ENCODE measurements around the gene KRTAP4-6. TPM values are rescaled to one million over a fixed set of nuclear protein-coding genes. Genes with fewer than 3 reads are reported as not detected.
"Not testable (repeated sequence)": the region's sequence is repeated elsewhere in the genome, so short reads cannot be mapped to it uniquely, and the experiment has no call there.

The KRTAP4-6 gene
- total RNA-seq, 2 experiments from 2014 or later, result not detected

GRCh38 chr17:41133880-41134735, 6.2 kb downstream of the KRTAP4-6 start:
- Mint-ChIP-seq H3K27ac (no peak overlapping the region), H3K4me1 (peaks cover 3% of the 10 kb centered on the region), H3K9me3 (peaks cover 5% of the 10 kb centered on the region), H3K27me3 (peaks cover 3% of the 10 kb centered on the region), H3K36me3 (ENCODE audit: low read depth) (no peaks in the 10 kb centered on the region), H3K4me3 (no peak overlapping the region)
- no peak for DNase-seq
- CTCF ChIA-PET, result no interaction called here
- POLR2A ChIA-PET, result no interaction called here

DNA sequence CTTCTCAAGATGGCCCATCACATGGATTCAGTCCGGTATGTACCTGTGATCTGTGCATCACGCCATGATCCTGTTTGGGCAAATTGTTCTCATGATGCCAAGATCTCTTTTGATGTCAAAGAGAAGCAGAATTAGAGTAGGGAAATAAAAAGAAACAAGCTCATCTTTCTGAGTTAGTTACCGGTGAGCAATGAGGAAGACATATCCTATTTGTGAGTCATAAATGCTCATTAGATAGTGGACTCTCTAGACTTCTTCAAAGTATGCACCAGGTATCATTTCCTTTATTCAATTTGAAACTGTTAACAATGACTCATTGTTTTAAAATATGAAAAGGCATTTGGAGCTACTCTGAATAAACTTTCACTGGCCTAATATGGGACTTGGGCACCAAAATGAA, 8.4 kb downstream of the KRTAP4-6 start:
- ChIA-PET CTCF (no interaction called here), POLR2A (no interaction called here)
- Mint-ChIP-seq H3K27ac (no peak overlapping the region), H3K4me1 (peaks cover 3% of the 10 kb centered on the region), H3K27me3 (peaks cover 7% of the 10 kb centered on the region), H3K9me3 (no peaks in the 10 kb centered on the region), H3K4me3 (no peak overlapping the region), H3K36me3 (ENCODE audit: low read depth) (no peaks in the 10 kb centered on the region)
- no peak for DNase-seq

- ChIA-PET CTCF (no interaction called here), POLR2A (no interaction called here)
- Mint-ChIP-seq H3K4me1 (peaks cover 29% of the 10 kb centered on the region), H3K27me3 (peaks cover 7% of the 10 kb centered on the region), H3K36me3 (ENCODE audit: low read depth) (no peaks in the 10 kb centered on the region), H3K4me3 (no peak overlapping the region), H3K9me3 (peaks cover 2% of the 10 kb centered on the region), H3K27ac (no peak overlapping the region)
- DNase-seq, result no peak
Measured at GRCh38 chr17:41127371-41127770, 13.0 kb downstream of the KRTAP4-6 start.

- Mint-ChIP-seq H3K9me3 (peaks cover 7% of the 10 kb centered on the region), H3K4me1 (peaks cover 30% of the 10 kb centered on the region), H3K27me3 (peaks cover 7% of the 10 kb centered on the region), H3K36me3 (ENCODE audit: low read depth) (no peaks in the 10 kb centered on the region), H3K4me3 (no peak overlapping the region), H3K27ac (no peak overlapping the region)
- ChIA-PET CTCF (no interaction called here), POLR2A (no interaction called here)
- DNase-seq, result no peak
Measured at GRCh38 chr17:41126412-41126811, 13.9 kb downstream of the KRTAP4-6 start.

DNA sequence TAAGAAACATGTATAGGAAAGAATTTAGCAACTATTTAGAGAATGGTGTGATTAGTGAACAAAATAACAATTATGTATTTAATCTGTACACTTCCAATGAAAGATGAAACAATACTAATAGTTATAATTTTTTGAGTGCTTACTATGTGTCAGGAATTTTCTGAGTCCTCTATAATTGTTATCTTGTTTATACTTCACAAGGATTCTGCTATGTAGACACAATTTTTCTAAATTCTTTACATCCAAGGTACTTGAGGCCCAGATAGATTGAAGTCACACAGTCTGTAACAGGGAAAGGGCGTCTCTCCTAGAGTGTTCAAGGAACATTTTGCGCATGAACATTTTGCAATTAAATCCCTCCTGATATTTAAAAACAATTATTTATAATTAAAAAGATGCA, 15.3 kb downstream of the KRTAP4-6 start:
- Mint-ChIP-seq H3K27me3 (peaks cover 7% of the 10 kb centered on the region), H3K27ac (no peak overlapping the region), H3K9me3 (peaks cover 13% of the 10 kb centered on the region), H3K36me3 (ENCODE audit: low read depth) (peaks cover 2% of the 10 kb centered on the region), H3K4me3 (no peak overlapping the region), H3K4me1 (peaks cover 36% of the 10 kb centered on the region)
- CTCF ChIA-PET, result no interaction called here
- DNase-seq, result no peak
- POLR2A ChIA-PET, result no interaction called here

DNA sequence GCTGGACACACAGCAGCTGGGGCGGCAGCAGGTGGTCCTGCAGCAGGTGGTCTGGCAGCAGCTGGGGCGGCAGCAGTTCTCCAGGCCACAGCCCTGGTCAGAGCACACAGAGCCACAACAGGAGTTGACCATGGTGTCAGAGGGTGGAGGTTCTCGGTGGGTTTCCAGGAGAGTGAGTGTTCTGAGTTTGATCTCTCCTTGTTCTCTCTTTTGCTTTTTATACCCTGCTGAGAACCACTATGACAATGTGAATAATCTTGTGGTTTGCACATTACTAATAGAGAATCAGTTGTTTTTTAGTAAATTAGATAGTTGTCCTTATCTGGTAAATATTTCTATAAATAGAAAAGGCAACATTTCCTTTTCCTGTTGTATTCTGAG, 16.4 kb downstream of the KRTAP4-6 start, which contains the start of gene KRTAP4-12:
KRTAP4-12 (minus strand) TSS at position 192 of the 381 bp plus-strand sequence; CDS start at position 132, 60 bp downstream.
- peaks cover 13% of the 10 kb centered on the region for H3K9me3 Mint-ChIP-seq
- DNase-seq; H3K27me3 Mint-ChIP-seq; H3K27ac Mint-ChIP-seq; H3K36me3 Mint-ChIP-seq (ENCODE audit: low read depth); CTCF ChIA-PET; H3K4me3 Mint-ChIP-seq; POLR2A ChIA-PET: not testable (repeated sequence)
- H3K4me1 Mint-ChIP-seq, result peaks cover 40% of the 10 kb centered on the region

GRCh38 chr17:41123292-41123990, 16.9 kb downstream of the KRTAP4-6 start:
- H3K27me3 Mint-ChIP-seq; H3K4me3 Mint-ChIP-seq; CTCF ChIA-PET; H3K36me3 Mint-ChIP-seq (ENCODE audit: low read depth); DNase-seq; H3K27ac Mint-ChIP-seq; POLR2A ChIA-PET: not testable (repeated sequence)
- Mint-ChIP-seq H3K9me3 (peaks cover 13% of the 10 kb centered on the region), H3K4me1 (peaks cover 40% of the 10 kb centered on the region)

- H3K36me3 Mint-ChIP-seq (ENCODE audit: low read depth), result peaks cover 2% of the 10 kb centered on the region
- ChIA-PET CTCF (no interaction called here), POLR2A (no interaction called here)
- no peak overlapping the region for H3K4me3 Mint-ChIP-seq
- H3K27me3 Mint-ChIP-seq, result no peaks in the 10 kb centered on the region
- no peak overlapping the region for H3K27ac Mint-ChIP-seq
- peaks cover 13% of the 10 kb centered on the region for H3K9me3 Mint-ChIP-seq
- H3K4me1 Mint-ChIP-seq, result peaks cover 40% of the 10 kb centered on the region
- DNase-seq, result no peak
Measured at GRCh38 chr17:41121742-41122141, 18.6 kb downstream of the KRTAP4-6 start.

GRCh38 chr17:41119696-41120690, 20.4 kb downstream of the KRTAP4-6 start:
- H3K4me1 Mint-ChIP-seq, result peaks cover 26% of the 10 kb centered on the region
- peaks cover 13% of the 10 kb centered on the region for H3K9me3 Mint-ChIP-seq
- CTCF ChIA-PET; POLR2A ChIA-PET; DNase-seq; H3K36me3 Mint-ChIP-seq (ENCODE audit: low read depth); H3K4me3 Mint-ChIP-seq; H3K27me3 Mint-ChIP-seq: not testable (repeated sequence)
- peak overlapping the region; percentile 79 for H3K27ac Mint-ChIP-seq

- ChIA-PET POLR2A (no interaction called here), CTCF (interaction anchor here (0.6 kb wide), 1 partner anchor 153 kb away, joined by 4 read pairs; no protein-coding TSS in a partner anchor)
- Mint-ChIP-seq H3K4me3 (no peak overlapping the region), H3K4me1 (peaks cover 22% of the 10 kb centered on the region), H3K27me3 (peaks cover 5% of the 10 kb centered on the region), H3K27ac (no peak overlapping the region), H3K9me3 (peaks cover 13% of the 10 kb centered on the region), H3K36me3 (ENCODE audit: low read depth) (peaks cover 2% of the 10 kb centered on the region)
- DNase-seq, result no peak
Measured at GRCh38 chr17:41118721-41119120, 21.6 kb downstream of the KRTAP4-6 start.

DNA sequence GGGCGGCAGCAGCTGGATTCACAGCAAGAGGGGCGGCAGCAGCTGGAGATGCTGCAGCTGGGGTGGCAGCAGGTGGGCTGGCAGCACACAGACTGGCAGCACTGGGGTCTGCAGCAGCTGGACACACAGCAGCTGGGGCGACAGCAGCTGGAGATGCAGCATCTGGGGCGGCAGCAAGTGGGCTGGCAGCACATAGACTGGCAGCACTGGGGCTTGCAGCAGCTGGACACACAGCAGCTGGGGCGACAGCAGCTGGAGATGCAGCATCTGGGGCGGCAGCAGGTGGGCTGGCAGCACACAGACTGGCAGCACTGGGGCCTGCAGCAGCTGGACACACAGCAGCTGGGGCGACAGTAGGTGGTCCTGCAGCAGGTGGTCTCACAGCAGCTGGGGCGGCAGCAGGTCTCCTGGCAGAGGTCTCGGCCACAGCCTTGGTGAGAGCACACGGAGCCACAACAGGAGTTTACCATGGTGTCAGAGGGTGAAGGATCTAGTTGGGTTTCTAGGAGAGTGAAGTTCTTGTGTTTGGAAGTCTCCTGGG, 22.4 kb downstream of the KRTAP4-6 start, which contains the start of gene KRTAP4-11:
KRTAP4-11 (minus strand) TSS at position 528 of the 541 bp plus-strand sequence; CDS start at position 470, 58 bp downstream.
- DNase-seq; CTCF ChIA-PET; H3K36me3 Mint-ChIP-seq (ENCODE audit: low read depth); POLR2A ChIA-PET; H3K4me3 Mint-ChIP-seq; H3K27ac Mint-ChIP-seq; H3K27me3 Mint-ChIP-seq: not testable (repeated sequence)
- peaks cover 17% of the 10 kb centered on the region for H3K4me1 Mint-ChIP-seq
- H3K9me3 Mint-ChIP-seq, result peaks cover 16% of the 10 kb centered on the region

- Mint-ChIP-seq H3K9me3 (peaks cover 9% of the 10 kb centered on the region), H3K27ac (no peak overlapping the region), H3K36me3 (ENCODE audit: low read depth) (peaks cover 2% of the 10 kb centered on the region), H3K4me1 (peaks cover 13% of the 10 kb centered on the region), H3K4me3 (no peak overlapping the region), H3K27me3 (peaks cover 5% of the 10 kb centered on the region)
- ChIA-PET POLR2A (no interaction called here), CTCF (no interaction called here)
- no peak for DNase-seq
Measured at GRCh38 chr17:41116297-41116696, 24.0 kb downstream of the KRTAP4-6 start.

Measured in activated CD4-positive, alpha-beta T cell treated with anti-CD3 and anti-CD28 coated beads, Interleukin-2, amount 10 ng/mL, durations not matched to agents 7 days and 5 days (primary cell).